Body of pancreas (tissue), 4 donors: ENCODE data around the gene BCL2L15.

ENCODE experiments used
- POLR2A ChIP-seq, 3 donors: fragments of 450-650 bp; IDR thresholded peaks; one replicate each; pipeline ENCODE4 v1.6.1; 2016; ENCODE audit warnings: antibody characterized with exemption in 3 of 3, mild to moderate bottlenecking in 2 of 3
- TF ChIP-seq, protein P1 (sequence below), 7 experiments: fragments of 450-650 bp in 4 of 7; fragments of 200-600 bp in 3 of 7; sonication (generic) in 3 of 7; IDR thresholded peaks; one replicate each; pipeline ENCODE4 v1.5.1; 2016 to 2019; ENCODE audit warnings: antibody characterized with exemption in 7 of 7

- TF ChIP-seq, protein P1, sequence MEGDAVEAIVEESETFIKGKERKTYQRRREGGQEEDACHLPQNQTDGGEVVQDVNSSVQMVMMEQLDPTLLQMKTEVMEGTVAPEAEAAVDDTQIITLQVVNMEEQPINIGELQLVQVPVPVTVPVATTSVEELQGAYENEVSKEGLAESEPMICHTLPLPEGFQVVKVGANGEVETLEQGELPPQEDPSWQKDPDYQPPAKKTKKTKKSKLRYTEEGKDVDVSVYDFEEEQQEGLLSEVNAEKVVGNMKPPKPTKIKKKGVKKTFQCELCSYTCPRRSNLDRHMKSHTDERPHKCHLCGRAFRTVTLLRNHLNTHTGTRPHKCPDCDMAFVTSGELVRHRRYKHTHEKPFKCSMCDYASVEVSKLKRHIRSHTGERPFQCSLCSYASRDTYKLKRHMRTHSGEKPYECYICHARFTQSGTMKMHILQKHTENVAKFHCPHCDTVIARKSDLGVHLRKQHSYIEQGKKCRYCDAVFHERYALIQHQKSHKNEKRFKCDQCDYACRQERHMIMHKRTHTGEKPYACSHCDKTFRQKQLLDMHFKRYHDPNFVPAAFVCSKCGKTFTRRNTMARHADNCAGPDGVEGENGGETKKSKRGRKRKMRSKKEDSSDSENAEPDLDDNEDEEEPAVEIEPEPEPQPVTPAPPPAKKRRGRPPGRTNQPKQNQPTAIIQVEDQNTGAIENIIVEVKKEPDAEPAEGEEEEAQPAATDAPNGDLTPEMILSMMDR (IDR thresholded peaks at IDR 0.05) = no peak
- TF ChIP-seq POLR2A (IDR thresholded peaks at IDR 0.05) = no peak
Observed at GRCh38 chr1:113934006-113934405, 46.6 kb upstream of the BCL2L15 start.
